ENCODE measurements around the gene VGLL4. TPM values are rescaled to one million over a fixed set of nuclear protein-coding genes. Genes with fewer than 3 reads are reported as not detected.

VGLL4 gene
- total RNA-seq, 1 experiment from 2014 or later: 66.5 TPM

GRCh38 chr3:11653298-11654055 lies 9.8 kb upstream of the VGLL4 start:
- no peak for DNase-seq (ENCODE audit: low read depth)

DNA sequence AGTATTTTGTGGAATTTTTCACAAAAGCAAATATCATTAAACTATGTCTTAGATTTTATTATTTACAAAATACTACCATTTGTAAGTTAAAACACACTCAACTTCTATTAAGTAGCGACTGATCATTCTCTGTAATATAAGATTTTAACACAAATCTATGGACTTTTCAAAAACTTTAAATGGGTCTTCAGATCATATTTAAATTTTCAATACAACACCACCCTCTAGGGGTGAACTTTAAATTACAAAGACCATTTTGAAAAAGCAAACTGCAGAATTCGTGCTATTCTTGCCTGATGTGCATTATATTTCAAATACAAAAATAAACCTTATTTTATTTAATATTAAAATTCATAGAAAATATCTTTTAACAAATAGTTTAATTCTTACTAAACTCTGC lies 8.2 kb upstream of the VGLL4 start:
- DNase-seq (ENCODE audit: low read depth): peak; percentile 37

GRCh38 chr3:11651477-11651876 lies 7.8 kb upstream of the VGLL4 start:
- no peak for DNase-seq (ENCODE audit: low read depth)

DNA sequence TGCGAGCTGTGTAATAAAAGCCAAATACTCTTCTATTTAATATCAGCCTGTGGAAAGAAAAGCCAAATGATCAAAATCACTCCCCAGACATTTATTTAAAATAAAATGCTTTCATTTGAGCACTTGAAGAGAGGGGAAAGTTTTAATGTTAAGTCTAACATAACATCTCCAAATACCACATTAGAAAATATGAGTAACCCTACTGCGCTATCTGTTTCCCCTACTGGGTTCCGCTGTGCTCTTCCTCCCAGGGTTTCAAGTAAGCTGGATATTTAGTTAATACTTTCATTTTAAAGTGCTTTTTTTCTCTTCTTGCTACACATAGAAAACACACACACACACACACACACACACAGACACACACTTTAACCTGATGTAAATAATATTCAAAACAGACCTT lies 6.7 kb upstream of the VGLL4 start:
- DNase-seq (ENCODE audit: low read depth): no peak

- DNase-seq (ENCODE audit: low read depth): no peak
Measured at GRCh38 chr3:11648735-11649134, 5.0 kb upstream of the VGLL4 start.

DNA sequence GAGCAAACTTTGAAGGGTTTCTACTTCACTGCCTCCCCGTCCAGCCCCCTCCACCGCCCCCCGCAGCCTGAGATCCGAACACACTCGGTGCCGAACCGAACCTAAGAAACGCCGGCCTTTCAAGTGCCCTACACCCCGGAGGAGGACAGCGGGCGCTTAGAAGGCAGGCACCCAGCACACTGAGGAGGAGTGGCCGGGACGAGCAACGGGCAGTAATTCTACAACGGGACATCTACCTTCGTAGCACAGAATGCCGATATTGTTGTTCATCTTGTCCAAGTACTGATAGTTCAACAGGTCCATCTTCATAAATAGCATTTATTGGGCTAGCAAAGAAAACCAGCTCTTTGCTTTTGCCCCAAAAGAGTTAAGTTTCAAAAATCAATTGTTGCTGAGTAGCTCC lies 513 bp downstream of the VGLL4 start:
- DNase-seq (ENCODE audit: low read depth): peak; percentile 55

DNA sequence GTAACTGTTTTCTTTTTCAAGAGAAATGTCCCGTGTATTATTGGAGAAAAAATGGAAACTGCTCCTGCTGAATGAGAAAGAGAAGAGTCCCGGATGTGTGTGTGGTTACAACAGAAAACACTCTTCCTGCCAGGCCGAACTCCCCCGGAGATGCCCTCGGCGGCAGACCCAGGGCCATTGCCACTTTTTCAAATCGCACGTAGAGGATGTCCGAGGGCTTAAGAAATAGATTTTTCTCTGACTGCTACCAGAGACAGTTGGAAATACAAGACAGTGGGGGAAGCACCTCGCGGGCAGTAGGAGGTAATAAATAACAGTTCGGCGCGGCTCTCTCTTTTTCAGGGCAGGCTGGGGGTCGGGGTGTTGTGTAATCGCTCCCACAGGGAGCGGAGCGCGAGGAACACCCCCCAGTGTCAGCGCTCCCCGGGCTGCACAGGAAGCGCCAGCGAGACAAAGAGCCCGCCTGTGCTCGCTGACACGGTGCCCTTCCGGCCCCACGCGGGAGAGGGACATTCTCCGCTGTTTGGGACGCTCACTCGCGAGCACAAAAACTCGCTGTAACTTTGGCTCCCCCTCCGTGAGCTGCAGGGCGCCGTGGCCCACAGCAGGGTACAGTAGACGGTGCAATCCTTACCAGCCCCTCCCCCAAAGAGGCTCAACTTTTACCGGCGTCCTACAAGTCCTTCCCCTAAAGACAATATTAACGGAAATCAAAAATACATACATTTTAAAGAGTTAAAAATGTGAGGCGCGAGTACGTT lies 1.1 kb downstream of the VGLL4 start:
- peak; percentile 84 for DNase-seq (ENCODE audit: low read depth)

DNA sequence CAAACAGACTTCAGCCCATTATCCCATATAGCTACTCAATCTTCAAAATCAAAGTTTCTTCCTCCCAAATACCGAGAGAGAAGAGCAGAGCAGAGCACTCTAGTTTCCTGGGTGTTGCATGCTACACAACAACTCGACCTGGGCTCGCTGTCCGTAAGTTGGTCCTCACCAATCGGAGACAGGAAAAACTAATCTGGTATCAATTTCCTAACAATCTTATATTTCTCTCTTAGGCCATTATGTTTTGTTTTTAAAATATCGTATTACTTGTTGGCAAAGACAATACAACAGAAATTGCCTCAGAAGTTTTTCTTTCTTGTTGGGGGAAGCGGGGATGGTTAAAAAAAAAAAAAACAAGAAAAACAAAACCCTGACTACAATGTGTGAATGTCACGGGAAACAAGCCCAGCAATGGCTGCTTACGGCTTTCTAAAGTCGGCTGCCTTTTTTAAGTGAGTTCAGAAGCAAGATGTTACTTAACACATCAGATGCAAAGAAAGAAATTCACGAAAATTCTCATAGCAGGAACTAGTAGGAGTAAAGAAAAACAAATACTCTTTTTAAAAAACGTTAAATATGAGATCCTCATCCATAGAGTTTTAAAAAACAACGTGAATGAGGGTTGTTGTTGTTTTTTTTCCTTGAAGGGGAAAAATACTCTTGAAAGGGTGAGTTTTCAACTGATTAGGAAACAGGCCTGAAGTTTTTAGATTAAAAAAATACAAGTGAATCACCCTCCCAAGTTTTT lies 1.9 kb downstream of the VGLL4 start:
- DNase-seq (ENCODE audit: low read depth): peak; percentile 62

DNA sequence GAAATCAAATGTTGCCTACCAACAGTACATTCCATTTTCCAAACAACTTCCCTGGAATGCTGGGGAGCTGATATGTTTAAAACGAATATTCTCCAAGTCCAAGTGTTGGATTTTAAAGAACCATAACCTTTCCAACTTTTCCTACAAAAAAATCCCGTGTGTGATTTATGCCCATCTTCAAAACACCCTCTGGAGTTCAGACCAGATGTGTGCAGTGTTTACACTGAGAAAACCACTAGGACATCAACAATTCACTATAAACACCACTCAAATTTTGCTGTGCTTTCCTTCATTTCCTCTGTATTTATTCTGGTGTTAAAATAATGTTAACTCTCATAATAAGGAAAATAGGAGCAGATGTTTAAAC lies 2.4 kb downstream of the VGLL4 start:
- peak; percentile 37 for DNase-seq (ENCODE audit: low read depth)

DNA sequence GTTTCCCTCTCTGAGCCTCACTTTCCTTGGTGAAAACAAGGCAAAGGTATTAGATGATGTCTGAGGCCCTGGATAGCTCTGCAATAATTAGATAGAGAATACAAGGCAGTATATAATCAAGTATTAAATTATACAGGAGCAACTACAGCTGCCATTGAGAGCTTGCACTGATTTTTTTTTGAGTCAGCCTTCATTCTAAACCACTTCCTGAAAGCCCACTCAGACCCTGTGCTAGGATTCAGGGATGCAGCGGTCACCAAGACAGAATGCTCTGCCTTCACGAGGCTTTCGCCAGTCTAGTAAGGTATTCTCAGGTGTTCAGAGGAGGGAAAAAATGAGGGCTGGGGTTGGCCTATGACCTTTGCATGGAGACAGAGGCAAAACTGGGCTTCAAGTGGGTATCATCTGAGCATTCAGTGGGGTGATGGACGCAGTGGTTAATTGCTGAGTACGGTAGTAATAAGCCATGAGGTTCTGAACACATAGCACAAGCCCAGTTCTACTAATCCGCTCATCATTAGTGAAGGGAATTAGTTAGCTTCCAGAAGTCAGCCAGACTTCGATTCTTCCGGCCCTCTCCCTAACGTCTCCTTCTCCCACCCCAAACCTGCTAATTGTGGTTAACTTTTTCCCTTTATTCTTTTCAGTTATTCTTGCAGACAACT lies 3.6 kb downstream of the VGLL4 start:
- DNase-seq (ENCODE audit: low read depth): peak; percentile 26

- no peak for DNase-seq (ENCODE audit: low read depth)
Measured at GRCh38 chr3:11638495-11639358, 5.0 kb downstream of the VGLL4 start.

GRCh38 chr3:11637901-11638458 lies 5.7 kb downstream of the VGLL4 start:
- DNase-seq (ENCODE audit: low read depth): peak; percentile 19

- no peak for DNase-seq (ENCODE audit: low read depth)
Measured at GRCh38 chr3:11636394-11636770, 7.3 kb downstream of the VGLL4 start.

DNA sequence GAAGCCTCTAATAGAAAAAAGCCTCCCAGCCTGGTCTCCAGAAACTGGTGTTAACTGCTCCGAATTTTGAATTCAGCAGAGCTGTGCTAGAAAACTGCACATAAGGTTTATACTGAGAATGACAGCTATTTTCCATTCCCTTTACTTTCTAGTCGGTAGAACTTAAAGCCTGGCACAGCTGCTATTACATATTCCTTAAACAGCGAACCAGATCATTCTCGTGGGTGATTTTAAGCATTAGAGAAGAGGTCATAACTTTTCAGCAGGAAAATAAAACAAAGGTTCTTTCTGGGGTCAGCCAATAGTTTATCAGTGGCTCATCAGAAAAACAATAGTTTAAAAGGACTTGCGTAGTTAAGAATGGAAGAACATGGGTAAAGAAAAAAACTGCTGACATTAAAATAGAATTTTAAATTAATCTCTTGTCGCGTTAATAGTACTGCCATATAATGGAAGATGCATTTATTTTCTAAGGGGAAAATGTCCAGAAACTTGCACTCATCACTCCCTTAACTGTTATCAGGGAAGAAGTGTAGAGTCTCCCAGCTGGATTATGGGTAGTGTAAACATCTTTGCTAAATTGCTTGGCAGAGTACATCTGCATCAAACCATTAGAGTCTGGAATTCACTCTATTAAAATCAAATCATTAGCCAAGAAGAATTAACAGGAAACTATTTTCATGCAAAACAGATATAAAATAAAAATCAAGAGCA lies 7.9 kb downstream of the VGLL4 start:
- DNase-seq (ENCODE audit: low read depth): no peak

DNA sequence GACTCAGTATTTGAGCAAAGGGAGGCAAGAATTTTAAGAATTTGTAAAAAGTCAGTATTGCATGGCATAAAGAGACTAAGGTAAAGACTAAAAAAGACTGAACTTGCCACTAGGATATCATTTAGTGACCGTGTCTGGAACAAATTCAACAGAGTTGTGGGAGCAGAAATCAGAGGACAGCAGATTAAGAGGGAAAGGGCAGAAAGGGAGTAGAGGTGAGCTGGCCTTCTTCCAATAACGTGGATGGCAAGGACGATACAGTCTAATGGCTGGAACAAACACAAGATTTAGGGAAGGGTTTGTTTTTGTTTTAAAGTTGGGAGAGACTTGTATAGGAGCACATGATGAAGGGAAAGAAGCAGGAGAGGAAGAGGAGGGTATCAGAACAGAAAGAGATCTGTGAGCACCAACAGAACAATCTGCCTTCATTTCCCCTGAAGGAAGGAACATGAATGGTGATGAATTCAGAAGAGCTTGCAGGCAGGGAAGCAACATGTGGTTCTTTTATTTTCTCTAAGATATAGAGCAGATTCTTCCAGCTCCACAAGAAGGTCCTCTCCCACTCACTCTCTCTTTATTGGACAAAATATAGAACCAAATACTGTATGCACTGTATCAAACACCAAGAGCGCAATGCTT lies 8.6 kb downstream of the VGLL4 start:
- no peak for DNase-seq (ENCODE audit: low read depth)

- no peak for DNase-seq (ENCODE audit: low read depth)
Measured at GRCh38 chr3:11634081-11634635, 9.6 kb downstream of the VGLL4 start.

DNA sequence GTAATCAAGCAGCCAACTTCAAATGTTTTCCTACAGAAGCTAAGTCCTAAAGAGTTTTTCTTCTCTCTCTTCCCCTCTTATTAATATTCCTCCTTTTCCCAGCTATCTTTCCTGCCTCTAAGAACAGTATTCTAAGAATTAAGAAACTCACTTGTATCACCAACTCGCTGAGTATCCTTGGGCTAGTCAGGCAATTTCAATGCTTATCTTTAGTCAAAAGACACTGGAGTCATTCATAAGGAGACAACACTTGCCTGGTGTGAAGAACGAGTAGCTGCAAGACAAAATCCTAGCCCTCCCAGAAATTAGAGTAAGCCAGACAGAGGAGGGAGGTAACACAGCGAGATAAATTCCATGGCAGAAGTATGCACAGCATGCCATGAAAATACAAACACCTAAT lies 10.7 kb downstream of the VGLL4 start:
- DNase-seq (ENCODE audit: low read depth): no peak

- DNase-seq (ENCODE audit: low read depth): no peak
Measured at GRCh38 chr3:11632564-11632963, 11.2 kb downstream of the VGLL4 start.

GRCh38 chr3:11631820-11632219 lies 11.9 kb downstream of the VGLL4 start:
- no peak for DNase-seq (ENCODE audit: low read depth)

All from LHCN-M2 (cell line).